BE2C (cell line): Measurements from ENCODE around the gene LRMDA.

Experiments
- DNase-seq: peaks from one replicate; pipeline ENCODE4 v3.0.0-alpha.2; 2020
- H3K27me3 ChIP-seq: fragments of 250-450 bp; sonication (Bioruptor Pico); 2 replicates; pipeline ENCODE4 v1.5.1; 2020; ENCODE audit warnings: mild to moderate bottlenecking
- H3K36me3 ChIP-seq: fragments of 250-450 bp; sonication (Bioruptor Pico); 2 replicates; pipeline ENCODE4 v1.5.1; 2020; ENCODE audit warnings: mild to moderate bottlenecking
- H3K4me1 ChIP-seq: fragments of 250-450 bp; sonication (Bioruptor Pico); 2 replicates; pipeline ENCODE4 v1.5.1; 2020
- H3K4me3 ChIP-seq: 2 replicates; pipeline ENCODE4 v1.5.1; 2011; ENCODE audit warnings: low read depth, low read length
- H3K9me3 ChIP-seq: fragments of 250-450 bp; sonication (Bioruptor Pico); 2 replicates; pipeline ENCODE4 v1.5.1; 2020
- TF ChIP-seq, protein P1 (sequence below): IDR thresholded peaks from 2 replicates; pipeline ENCODE4 v1.5.1; 2012; ENCODE audit warnings: mild to moderate bottlenecking, low read depth, low read length

The LRMDA gene

GRCh38 chr10:75568450-75569130, 137.2 kb downstream of the LRMDA start:
- no peak for DNase-seq
- TF ChIP-seq, protein P1, sequence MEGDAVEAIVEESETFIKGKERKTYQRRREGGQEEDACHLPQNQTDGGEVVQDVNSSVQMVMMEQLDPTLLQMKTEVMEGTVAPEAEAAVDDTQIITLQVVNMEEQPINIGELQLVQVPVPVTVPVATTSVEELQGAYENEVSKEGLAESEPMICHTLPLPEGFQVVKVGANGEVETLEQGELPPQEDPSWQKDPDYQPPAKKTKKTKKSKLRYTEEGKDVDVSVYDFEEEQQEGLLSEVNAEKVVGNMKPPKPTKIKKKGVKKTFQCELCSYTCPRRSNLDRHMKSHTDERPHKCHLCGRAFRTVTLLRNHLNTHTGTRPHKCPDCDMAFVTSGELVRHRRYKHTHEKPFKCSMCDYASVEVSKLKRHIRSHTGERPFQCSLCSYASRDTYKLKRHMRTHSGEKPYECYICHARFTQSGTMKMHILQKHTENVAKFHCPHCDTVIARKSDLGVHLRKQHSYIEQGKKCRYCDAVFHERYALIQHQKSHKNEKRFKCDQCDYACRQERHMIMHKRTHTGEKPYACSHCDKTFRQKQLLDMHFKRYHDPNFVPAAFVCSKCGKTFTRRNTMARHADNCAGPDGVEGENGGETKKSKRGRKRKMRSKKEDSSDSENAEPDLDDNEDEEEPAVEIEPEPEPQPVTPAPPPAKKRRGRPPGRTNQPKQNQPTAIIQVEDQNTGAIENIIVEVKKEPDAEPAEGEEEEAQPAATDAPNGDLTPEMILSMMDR = no peak

DNA sequence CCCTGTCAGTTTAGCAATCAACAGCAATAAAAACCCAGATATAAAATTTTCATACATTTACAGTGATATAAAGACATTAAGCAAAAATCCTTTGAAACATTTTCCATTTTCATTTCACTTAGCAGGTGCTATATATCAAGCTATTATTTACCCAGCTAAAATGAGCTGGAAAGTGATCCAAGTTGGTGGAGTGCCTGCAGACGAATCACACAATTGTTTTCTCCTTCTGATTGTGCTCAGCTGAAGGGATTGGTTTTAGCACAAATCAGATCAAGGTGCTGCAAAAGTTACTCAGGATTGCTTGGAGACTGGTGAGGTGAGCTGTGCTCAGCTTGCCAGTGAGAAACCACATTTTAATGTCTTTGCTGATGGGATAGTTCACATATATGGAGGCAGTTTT, 138.1 kb downstream of the LRMDA start:
- TF ChIP-seq, protein P1 = no peak
- Histone ChIP-seq H3K9me3 (no peaks in the 10 kb centered on the region; the same call in 1 of the 2 replicates), H3K36me3 (no peaks in the 10 kb centered on the region), H3K27me3 (no peaks in the 10 kb centered on the region), H3K4me1 (no peaks in the 10 kb centered on the region), H3K4me3 (no peak overlapping the region)
- no peak for DNase-seq

More at GRCh38 chr10:75568450-75569130, 137.2 kb downstream of the LRMDA start:
- Histone ChIP-seq H3K4me1 (no peaks in the 10 kb centered on the region), H3K27me3 (no peaks in the 10 kb centered on the region), H3K36me3 (no peaks in the 10 kb centered on the region), H3K4me3 (no peak overlapping the region), H3K9me3 (no peaks in the 10 kb centered on the region; the same call in 1 of the 2 replicates)

- Histone ChIP-seq H3K9me3 (no peaks in the 10 kb centered on the region), H3K36me3 (no peaks in the 10 kb centered on the region), H3K4me3 (no peak overlapping the region), H3K27me3 (no peaks in the 10 kb centered on the region), H3K4me1 (no peaks in the 10 kb centered on the region)
- DNase-seq = no peak
- TF ChIP-seq, protein P1 = no peak
Measured at GRCh38 chr10:75572478-75572877, 141.1 kb downstream of the LRMDA start.

DNA sequence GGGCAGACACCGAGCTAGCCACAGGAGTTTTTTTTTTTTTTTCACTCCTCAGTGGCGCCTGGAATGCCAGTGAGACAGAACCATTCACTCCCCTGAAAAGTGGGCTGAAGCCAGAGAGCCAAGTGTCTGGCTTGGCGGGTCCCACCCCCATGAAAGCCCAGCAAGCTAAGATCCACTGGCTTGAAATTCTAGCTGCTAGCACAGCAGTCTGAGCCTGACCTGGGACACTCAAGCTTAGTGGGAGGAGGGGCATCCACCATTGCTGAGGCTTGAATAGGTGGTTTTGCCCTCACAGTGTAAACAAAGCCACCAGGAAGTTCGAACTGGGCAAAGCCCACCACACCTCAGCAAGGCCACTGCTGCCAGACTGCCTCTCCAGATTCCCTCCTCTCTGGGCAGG, 144.5 kb downstream of the LRMDA start:
- DNase-seq = no peak
- TF ChIP-seq, protein P1 = no peak
- Histone ChIP-seq H3K36me3 (no peaks in the 10 kb centered on the region), H3K4me1 (no peaks in the 10 kb centered on the region), H3K27me3 (no peaks in the 10 kb centered on the region), H3K9me3 (no peaks in the 10 kb centered on the region), H3K4me3 (no peak overlapping the region)

DNA sequence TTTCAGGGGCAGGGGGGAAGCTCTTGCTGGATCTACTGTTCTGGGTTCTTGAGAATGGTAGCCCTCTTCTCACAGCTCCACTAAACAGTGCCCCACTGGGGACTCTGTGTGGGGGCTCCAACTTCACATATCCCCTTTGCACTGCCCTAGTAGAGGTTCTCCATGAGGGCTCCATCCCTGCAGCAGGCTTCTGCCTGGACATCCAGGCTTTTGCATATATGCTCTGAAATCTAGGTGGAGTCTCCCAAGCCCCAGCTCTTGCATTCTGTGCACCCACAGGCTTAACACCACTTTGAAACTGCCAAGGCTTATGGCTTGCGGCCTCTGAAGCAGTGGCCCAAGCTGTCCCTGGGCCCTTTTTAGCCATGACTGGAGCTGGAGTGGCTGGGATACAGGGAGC, 150.7 kb downstream of the LRMDA start:
- Histone ChIP-seq H3K36me3 (no peaks in the 10 kb centered on the region), H3K9me3 (no peaks in the 10 kb centered on the region), H3K4me3 (no peak overlapping the region), H3K4me1 (no peaks in the 10 kb centered on the region), H3K27me3 (no peaks in the 10 kb centered on the region)
- TF ChIP-seq, protein P1 = no peak
- DNase-seq = no peak

GRCh38 chr10:75585294-75585693, 153.9 kb downstream of the LRMDA start:
- TF ChIP-seq, protein P1 = no peak
- no peaks in the 10 kb centered on the region for H3K9me3 ChIP-seq
- no peaks in the 10 kb centered on the region for H3K36me3 ChIP-seq
- H3K4me3 ChIP-seq = no peak overlapping the region
- DNase-seq = no peak
- no peaks in the 10 kb centered on the region for H3K27me3 ChIP-seq
- no peaks in the 10 kb centered on the region for H3K4me1 ChIP-seq
